Endothelial cell of hepatic sinusoid (primary cell): ENCODE results near the gene FTH1.

ENCODE experiments used
- in situ Hi-C: cut with HindIII; loops from 2 replicates; pipeline ENCODE4 v1.10.0; 2017; ENCODE audit warnings: low sequenced_read_pairs

FTH1 gene

DNA sequence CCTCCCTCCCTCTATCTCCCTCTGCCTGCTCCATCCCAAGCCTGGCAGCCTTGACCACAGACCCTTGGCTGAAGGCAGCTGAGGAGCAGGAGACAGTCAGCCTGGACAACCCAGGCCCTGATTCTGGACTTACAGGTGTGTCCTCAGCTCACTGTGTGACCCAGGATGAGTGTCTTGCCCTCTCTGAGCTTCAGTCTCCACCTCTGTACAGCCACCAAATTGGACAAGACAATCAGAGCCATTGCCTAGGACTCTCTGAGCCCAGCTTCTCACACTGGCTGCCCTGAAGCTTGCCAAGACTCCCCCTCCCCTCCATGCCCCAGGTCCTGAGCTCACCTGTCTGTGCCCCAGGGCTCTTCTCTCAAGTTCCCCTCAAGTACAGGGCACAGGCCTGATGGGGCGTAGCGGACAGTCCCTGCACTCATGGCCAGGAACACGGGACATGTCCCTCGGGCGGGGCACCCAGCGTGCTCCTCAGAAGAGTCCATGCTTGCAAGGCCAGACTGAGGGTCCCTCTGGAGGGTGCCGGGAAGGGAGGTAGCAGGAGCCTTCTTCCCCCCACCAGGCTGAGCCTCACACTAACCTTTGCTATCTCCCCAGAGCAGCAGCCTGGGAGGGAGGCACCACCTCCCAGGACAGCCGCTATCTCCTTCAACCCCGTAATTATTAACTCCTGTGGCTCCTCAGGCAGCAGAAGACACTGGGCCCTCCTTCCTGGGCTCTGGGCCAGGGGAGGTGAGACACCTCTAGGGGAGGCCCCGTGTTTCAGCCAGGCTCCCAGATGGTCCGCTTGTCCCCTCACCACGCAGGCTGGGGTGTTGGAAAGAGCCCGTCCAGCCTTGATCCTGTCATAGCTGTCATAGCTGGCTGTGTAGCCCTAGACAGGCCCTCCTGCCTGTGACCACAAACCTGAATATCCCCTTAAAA, 47.5 kb downstream of the FTH1 start:
- in situ Hi-C loops: no loop called here

DNA sequence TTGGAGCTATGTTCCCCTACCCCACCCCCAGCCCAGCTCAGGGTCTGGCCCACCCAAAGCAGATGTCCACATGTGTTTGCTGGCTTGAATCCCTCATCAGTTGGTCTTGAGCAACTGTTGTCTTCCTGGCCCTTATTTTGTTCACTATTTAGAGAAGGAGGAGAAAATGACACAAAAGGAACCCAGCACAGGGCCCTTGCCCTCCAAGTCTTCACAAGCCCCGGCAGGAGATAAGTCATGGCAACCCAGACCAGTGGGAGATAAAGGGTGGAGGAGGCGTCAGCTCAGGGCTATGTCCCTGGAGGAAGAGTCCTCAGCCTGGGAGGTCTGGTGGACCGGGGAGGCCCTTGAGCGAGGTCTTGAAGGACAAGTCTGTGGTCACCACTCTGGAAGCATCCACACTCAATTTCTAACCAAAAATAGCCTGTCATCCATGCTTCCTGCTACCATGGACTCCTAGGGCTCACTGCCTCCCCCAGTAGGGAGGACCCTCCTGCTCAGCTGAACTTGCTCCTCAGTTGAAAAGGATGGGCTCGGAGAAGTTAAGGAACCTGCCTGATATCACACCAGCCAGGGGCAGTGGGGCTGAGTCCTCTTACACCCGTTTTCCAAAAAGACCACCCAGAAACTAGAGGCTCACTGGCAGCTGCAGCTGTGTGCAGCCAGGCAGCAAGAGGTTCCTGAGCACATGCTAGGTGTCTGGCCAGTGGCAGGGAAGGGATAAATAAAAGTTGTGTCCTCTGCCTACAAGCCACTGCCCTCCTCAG, 48.3 kb downstream of the FTH1 start:
- in situ Hi-C loops: no loop called here

DNA sequence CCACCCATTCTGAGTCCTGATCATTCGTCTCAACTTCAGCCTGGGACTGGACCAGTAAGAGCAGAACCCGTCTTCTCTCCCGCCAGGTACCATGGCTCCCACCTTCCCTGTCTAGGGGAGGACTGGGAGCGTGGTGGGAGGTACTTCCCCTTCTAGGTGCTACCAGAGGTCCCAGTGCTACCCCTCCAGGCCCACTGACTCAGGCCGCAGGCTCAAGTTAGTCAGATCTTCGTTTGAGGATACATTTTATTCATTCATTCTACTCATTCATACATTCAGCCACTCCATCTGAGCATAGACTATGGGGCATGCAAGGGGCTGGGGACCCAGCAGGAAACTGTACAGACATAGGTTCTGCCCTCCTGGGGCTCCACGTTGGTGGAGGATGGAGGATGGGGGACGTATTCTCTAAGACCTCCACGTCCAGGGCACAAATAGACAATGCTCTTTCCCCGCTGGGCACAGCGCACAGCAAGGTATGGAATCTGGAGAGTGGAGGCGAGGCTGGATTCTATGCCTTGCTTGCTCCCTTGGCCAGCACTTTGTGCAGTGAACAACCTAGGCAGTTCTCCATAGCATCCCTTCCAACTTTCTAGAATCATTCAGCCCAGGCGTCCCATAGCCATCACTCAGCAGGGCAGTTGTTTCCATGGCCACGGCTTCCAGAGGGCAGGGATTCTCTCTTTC, 49.0 kb downstream of the FTH1 start:
- in situ Hi-C loops: no loop called here

DNA sequence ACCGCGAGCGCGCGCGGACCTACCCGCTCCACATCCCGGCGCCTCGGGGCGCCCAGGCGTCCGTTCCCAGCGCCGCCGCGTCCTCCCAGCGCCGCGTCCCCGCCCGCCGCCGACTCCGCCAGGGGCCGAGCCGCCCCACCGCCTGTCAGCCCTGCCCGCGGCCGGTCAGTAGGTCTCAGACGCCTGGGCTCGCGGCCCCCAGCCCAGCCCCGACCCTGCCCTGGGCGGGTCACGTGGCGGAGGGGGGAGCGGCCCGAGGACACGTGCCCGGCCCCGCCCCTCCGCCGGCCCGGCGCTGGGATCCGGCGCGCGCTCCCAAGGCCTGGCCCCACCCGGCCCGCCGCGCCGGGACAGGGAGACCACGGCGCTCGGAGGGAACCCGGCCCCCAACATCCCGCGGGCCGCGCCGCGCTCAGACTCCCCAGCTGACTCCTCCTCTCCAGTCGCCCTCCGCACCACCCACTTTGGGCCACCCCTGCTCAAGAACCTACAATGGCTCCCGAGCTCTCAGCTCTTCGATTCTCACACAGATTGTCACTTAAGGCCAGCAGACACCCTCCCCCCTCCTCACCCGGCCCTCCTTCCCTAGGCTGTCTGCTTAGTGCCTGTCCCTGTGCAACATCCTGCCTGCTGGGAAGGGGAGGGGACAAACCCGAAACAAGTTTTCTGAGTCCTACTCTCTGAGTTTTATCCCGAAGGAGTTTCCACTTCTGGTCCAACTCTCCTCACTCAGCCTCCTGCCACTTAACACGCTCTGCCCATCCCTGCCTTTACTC, 49.9 kb downstream of the FTH1 start, which contains the start of gene RAB3IL1:
Gene RAB3IL1 (minus strand): TSS at position 233 of the 776 bp plus-strand sequence. CDS start 199 bp downstream, at position 34.
- in situ Hi-C loops: no loop called here

DNA sequence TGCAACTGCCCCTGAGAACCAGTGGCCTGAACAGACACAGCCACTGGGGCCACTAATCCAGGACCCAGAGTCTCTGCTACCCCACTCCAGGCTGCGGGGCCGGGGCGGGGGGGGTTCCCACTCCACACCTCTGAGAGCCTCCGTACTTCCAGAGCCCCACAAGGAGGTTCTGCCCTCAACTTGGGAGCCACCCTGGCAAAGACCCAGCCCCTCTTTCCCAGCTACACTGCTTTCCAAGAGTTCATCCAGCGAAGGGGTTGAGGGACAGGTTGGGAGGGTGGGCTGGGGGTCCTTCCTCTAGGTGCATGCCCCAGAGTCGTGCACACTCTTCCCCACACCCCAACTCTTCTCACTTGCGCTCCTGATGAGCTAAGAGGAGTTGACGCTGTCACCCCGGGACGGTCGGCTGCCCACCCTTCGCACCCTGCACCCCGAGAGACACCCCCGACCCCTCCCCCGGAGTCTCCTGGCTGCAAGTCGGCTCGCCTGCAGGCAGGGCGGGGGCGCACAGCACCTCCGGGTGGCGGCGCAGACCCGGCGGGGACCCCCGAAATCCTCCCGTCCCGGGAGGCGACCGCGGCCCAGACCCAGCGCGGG, 50.6 kb downstream of the FTH1 start:
- in situ Hi-C loops: no loop called here

DNA sequence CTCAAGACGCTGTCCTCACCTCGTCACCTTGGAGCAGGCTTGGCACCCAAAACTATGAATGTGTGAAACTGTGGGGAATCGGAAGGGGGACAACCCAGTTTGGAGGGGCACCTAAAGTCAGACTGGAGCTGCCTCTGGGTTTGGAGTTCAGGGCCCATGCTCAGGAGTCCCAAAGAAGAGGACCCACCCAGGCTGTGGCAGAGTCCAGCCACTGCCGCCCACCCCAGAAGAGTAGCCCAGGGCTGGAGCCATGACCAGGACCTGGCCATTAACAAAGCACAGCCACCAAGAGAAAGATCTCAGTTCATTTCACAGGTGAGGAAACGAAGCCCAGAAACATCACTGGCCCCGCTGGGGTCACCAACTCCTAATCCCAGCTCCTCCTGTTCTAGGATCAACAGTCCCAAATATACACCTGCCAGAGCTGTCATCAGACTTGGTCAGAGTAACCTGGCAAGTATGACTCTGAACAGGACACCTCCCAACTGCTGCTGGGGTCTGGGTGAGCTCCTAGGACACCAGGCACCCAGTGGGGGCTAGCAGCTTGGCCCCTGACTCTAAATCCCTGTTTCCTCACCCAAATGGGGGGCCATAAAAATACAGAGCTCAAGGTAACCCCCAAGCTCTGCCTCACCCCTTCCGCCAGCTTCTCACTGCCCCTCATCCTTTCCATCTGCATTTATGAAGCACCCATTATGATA, 52.8 kb downstream of the FTH1 start:
- in situ Hi-C loops: no loop called here
